GM23338 (cell line): ENCODE data around the gene TMEM255B. TPM values are rescaled to one million over a fixed set of nuclear protein-coding genes. Genes with fewer than 3 reads are reported as not detected.

Experiments used
- ATAC-seq: fragments of 200-7000 bp; cut with Tn5 transposase; 3 replicates; pipeline ENCODE4 v1.9.1; 2020
- DNase-seq: peaks from one replicate; pipeline ENCODE4 v3.0.0-alpha.2; 2015; ENCODE audit warnings: low spot score
- H2AFZ ChIP-seq: fragments of 200-600 bp; sonication (generic); 2 replicates; pipeline ENCODE4 v1.8.0; 2016; ENCODE audit warnings: antibody characterized with exemption, mild to moderate bottlenecking, moderate library complexity
- H3F3A ChIP-seq: fragments of 200-600 bp; sonication (generic); replicated peaks from 2 replicates; pipeline ENCODE4 v1.8.0; 2017; ENCODE audit warnings: antibody characterized with exemption, mixed run types, low read depth
- H3K27ac ChIP-seq: fragments of 200-600 bp; sonication (generic); 2 replicates; pipeline ENCODE4 v1.6.1; 2016; ENCODE audit warnings: low read depth
- H3K27me3 ChIP-seq: fragments of 200-600 bp; sonication (generic); 2 replicates; pipeline ENCODE4 v1.8.0; 2016; ENCODE audit warnings: mild to moderate bottlenecking, mixed run types, moderate library complexity; ENCODE audit not compliant: insufficient read depth
- H3K36me3 ChIP-seq: fragments of 200-600 bp; sonication (generic); 2 replicates; pipeline ENCODE4 v1.8.0; 2016; ENCODE audit warnings: mild to moderate bottlenecking; ENCODE audit not compliant: insufficient read depth
- H3K4me1 ChIP-seq: fragments of 200-600 bp; sonication (generic); 2 replicates; pipeline ENCODE4 v1.8.0; 2016; ENCODE audit warnings: mild to moderate bottlenecking, moderate library complexity; ENCODE audit not compliant: insufficient read depth
- H3K4me2 ChIP-seq: fragments of 200-600 bp; sonication (generic); 2 replicates; pipeline ENCODE4 v1.7.1; 2017; ENCODE audit warnings: mixed run types
- H3K4me3 ChIP-seq: fragments of 200-600 bp; sonication (generic); 2 replicates; pipeline ENCODE4 v1.6.1; 2016; ENCODE audit warnings: mixed run types
- H3K79me2 ChIP-seq: fragments of 200-600 bp; sonication (generic); replicated peaks from 2 replicates; pipeline ENCODE4 v1.8.0; 2017; ENCODE audit warnings: mild to moderate bottlenecking; ENCODE audit not compliant: insufficient read depth
- H3K9me2 ChIP-seq: fragments of 200-600 bp; sonication (generic); 2 replicates; pipeline ENCODE4 v1.8.0; 2017; ENCODE audit not compliant: insufficient read depth
- H4K20me1 ChIP-seq: fragments of 200-600 bp; sonication (generic); replicated peaks from 2 replicates; pipeline ENCODE4 v1.8.0; 2017; ENCODE audit warnings: mild to moderate bottlenecking; ENCODE audit not compliant: insufficient read depth
- H3K27ac Mint-ChIP-seq: 2 replicates; pipeline ENCODE4 v1.8.0; 2020; ENCODE audit warnings: inconsistent platforms, mild to moderate bottlenecking, moderate library complexity, mixed read lengths
- H3K27me3 Mint-ChIP-seq: 3 replicates; pipeline ENCODE4 v1.8.0; 2022; ENCODE audit warnings: low read depth, mild to moderate bottlenecking, moderate library complexity, mixed read lengths, inconsistent platforms; ENCODE audit not compliant: insufficient read depth, poor library complexity
- H3K36me3 Mint-ChIP-seq: 3 replicates; pipeline ENCODE4 v1.8.0; 2021; ENCODE audit warnings: low read depth, mild to moderate bottlenecking, inconsistent platforms, moderate library complexity, mixed read lengths
- H3K4me1 Mint-ChIP-seq: 3 replicates; pipeline ENCODE4 v1.8.0; 2020; ENCODE audit warnings: mild to moderate bottlenecking, inconsistent platforms, mixed read lengths
- H3K4me3 Mint-ChIP-seq: 3 replicates; pipeline ENCODE4 v1.8.0; 2021; ENCODE audit warnings: moderate library complexity, mild to moderate bottlenecking, inconsistent platforms, mixed read lengths
- H3K9me3 Mint-ChIP-seq: 3 replicates; pipeline ENCODE4 v1.8.0; 2020; ENCODE audit warnings: moderate library complexity, mild to moderate bottlenecking, inconsistent platforms, mixed read lengths
- CREB1 ChIP-seq: fragments of 250-450 bp; sonication (Bioruptor Pico); IDR thresholded peaks from 2 replicates; pipeline ENCODE4 v1.5.0; 2020; ENCODE audit warnings: low read depth, mild to moderate bottlenecking, moderate library complexity
- CTCF ChIP-seq, 2 experiments: fragments of 200-600 bp in 1 of 2; sonication (generic) in 1 of 2; conservative IDR thresholded peaks; 2 replicates each; pipeline versions ENCODE4 v1.5.1 to v1.6.1; 2016 to 2017; ENCODE audit warnings: antibody characterized with exemption in 2 of 2, low read depth in 2 of 2, mild to moderate bottlenecking in 2 of 2, moderate library complexity in 1 of 2
- ETS1 ChIP-seq: IDR thresholded peaks from 2 replicates; pipeline ENCODE4 v1.6.1; 2016; ENCODE audit warnings: antibody characterized with exemption
- EZH2 ChIP-seq: fragments of 200-600 bp; sonication (generic); IDR thresholded peaks from one replicate; pipeline ENCODE4 v1.8.0; 2017; ENCODE audit warnings: antibody characterized with exemption, mild to moderate bottlenecking, low read depth; ENCODE audit not compliant: unreplicated experiment
- EZH2phosphoT487 ChIP-seq: fragments of 200-600 bp; sonication (generic); IDR thresholded peaks from one replicate; pipeline ENCODE4 v1.8.1; 2018; ENCODE audit warnings: antibody characterized with exemption; ENCODE audit not compliant: unreplicated experiment
- JUNB ChIP-seq: IDR thresholded peaks from one replicate; pipeline ENCODE4 v1.6.1; 2016; ENCODE audit warnings: antibody characterized with exemption; ENCODE audit not compliant: unreplicated experiment
- NANOG ChIP-seq: IDR thresholded peaks from 2 replicates; pipeline ENCODE4 v1.6.1; 2016; ENCODE audit warnings: antibody characterized with exemption, borderline replicate concordance
- POLR2AphosphoS5 ChIP-seq: IDR thresholded peaks from 2 replicates; pipeline ENCODE4 v1.6.1; 2016; ENCODE audit warnings: antibody characterized with exemption, low read depth
- STAT1 ChIP-seq: IDR thresholded peaks from one replicate; pipeline ENCODE4 v1.6.1; 2016; ENCODE audit warnings: antibody characterized with exemption; ENCODE audit not compliant: unreplicated experiment
- ZNF114 ChIP-seq: fragments of 250-450 bp; sonication (Bioruptor Pico); IDR thresholded peaks from 2 replicates; pipeline ENCODE4 v1.5.0; 2020; ENCODE audit warnings: mild to moderate bottlenecking, moderate library complexity
- ZNF331 ChIP-seq: fragments of 250-450 bp; sonication (Bioruptor Pico); IDR thresholded peaks from 2 replicates; pipeline ENCODE4 v1.5.0; 2020; ENCODE audit warnings: low read depth, mild to moderate bottlenecking, moderate library complexity
- polyA plus RNA-seq: library from polyadenylated mRNA; unstranded; fragments of >200 nt; fragmentation: Nextera tagmentation; extraction: Ambion mirVana; gene quantifications from 2 replicates; pipeline ENCODE4 v1.2.1, GENCODE V29; 2016
- total RNA-seq: library from RNA; depleted of rRNA; stranded (reverse); fragments of >200 nt; shearing (Covaris generic); gene quantifications from 2 replicates; pipeline ENCODE4 v1.2.3, GENCODE V29; 2014
- TF ChIP-seq, protein P1 (sequence below): fragments of 250-450 bp; sonication (Bioruptor Pico); IDR thresholded peaks from 2 replicates; pipeline ENCODE4 v1.5.0; 2020; ENCODE audit warnings: mild to moderate bottlenecking, moderate library complexity
- TF ChIP-seq, protein P2 (sequence below): IDR thresholded peaks from one replicate; pipeline ENCODE4 v1.6.1; 2018; ENCODE audit warnings: antibody characterized with exemption; ENCODE audit not compliant: unreplicated experiment

The TMEM255B gene
- total and polyA plus RNA-seq, 2 experiments from 2014 or later = 0.69 to 4.4 TPM

GRCh38 chr13:113809934-113810333 lies 50.9 kb downstream of the TMEM255B start:
- Mint-ChIP-seq H3K4me1 (no peaks in the 10 kb centered on the region; the same call in 2 of the 3 replicates), H3K9me3 (peaks cover 18% of the 10 kb centered on the region), H3K4me3 (no peak overlapping the region), H3K27ac (no peak overlapping the region), H3K36me3 (peaks cover 9% of the 10 kb centered on the region; the same call in 2 of the 3 replicates), H3K27me3 (peaks cover 7% of the 10 kb centered on the region)
- Histone ChIP-seq H3K36me3 (no peaks in the 10 kb centered on the region), H3K4me1 (no peaks in the 10 kb centered on the region), H3K27ac (no peak overlapping the region), H3F3A (no peaks in the 10 kb centered on the region), H3K9me2 (no peaks in the 10 kb centered on the region), H2AFZ (no peak overlapping the region), H3K79me2 (no peaks in the 10 kb centered on the region), H3K27me3 (no peaks in the 10 kb centered on the region), H3K4me2 (no peak overlapping the region), H4K20me1 (no peaks in the 10 kb centered on the region), H3K4me3 (no peak overlapping the region)
- TF ChIP-seq CREB1 (CRISPR knock-in tag) (no peak), ZNF114 (CRISPR knock-in tag) (no peak), NANOG (no peak), POLR2AphosphoS5 (no peak), ZNF331 (CRISPR knock-in tag) (no peak), STAT1 (no peak), ETS1 (no peak), EZH2phosphoT487 (no peak), JUNB (no peak), EZH2 (no peak), CTCF (conservative IDR thresholded peaks at IDR 0.05; ENCODE audit: low read depth in 2 of 2) (no peak)
- TF ChIP-seq, protein P1, sequence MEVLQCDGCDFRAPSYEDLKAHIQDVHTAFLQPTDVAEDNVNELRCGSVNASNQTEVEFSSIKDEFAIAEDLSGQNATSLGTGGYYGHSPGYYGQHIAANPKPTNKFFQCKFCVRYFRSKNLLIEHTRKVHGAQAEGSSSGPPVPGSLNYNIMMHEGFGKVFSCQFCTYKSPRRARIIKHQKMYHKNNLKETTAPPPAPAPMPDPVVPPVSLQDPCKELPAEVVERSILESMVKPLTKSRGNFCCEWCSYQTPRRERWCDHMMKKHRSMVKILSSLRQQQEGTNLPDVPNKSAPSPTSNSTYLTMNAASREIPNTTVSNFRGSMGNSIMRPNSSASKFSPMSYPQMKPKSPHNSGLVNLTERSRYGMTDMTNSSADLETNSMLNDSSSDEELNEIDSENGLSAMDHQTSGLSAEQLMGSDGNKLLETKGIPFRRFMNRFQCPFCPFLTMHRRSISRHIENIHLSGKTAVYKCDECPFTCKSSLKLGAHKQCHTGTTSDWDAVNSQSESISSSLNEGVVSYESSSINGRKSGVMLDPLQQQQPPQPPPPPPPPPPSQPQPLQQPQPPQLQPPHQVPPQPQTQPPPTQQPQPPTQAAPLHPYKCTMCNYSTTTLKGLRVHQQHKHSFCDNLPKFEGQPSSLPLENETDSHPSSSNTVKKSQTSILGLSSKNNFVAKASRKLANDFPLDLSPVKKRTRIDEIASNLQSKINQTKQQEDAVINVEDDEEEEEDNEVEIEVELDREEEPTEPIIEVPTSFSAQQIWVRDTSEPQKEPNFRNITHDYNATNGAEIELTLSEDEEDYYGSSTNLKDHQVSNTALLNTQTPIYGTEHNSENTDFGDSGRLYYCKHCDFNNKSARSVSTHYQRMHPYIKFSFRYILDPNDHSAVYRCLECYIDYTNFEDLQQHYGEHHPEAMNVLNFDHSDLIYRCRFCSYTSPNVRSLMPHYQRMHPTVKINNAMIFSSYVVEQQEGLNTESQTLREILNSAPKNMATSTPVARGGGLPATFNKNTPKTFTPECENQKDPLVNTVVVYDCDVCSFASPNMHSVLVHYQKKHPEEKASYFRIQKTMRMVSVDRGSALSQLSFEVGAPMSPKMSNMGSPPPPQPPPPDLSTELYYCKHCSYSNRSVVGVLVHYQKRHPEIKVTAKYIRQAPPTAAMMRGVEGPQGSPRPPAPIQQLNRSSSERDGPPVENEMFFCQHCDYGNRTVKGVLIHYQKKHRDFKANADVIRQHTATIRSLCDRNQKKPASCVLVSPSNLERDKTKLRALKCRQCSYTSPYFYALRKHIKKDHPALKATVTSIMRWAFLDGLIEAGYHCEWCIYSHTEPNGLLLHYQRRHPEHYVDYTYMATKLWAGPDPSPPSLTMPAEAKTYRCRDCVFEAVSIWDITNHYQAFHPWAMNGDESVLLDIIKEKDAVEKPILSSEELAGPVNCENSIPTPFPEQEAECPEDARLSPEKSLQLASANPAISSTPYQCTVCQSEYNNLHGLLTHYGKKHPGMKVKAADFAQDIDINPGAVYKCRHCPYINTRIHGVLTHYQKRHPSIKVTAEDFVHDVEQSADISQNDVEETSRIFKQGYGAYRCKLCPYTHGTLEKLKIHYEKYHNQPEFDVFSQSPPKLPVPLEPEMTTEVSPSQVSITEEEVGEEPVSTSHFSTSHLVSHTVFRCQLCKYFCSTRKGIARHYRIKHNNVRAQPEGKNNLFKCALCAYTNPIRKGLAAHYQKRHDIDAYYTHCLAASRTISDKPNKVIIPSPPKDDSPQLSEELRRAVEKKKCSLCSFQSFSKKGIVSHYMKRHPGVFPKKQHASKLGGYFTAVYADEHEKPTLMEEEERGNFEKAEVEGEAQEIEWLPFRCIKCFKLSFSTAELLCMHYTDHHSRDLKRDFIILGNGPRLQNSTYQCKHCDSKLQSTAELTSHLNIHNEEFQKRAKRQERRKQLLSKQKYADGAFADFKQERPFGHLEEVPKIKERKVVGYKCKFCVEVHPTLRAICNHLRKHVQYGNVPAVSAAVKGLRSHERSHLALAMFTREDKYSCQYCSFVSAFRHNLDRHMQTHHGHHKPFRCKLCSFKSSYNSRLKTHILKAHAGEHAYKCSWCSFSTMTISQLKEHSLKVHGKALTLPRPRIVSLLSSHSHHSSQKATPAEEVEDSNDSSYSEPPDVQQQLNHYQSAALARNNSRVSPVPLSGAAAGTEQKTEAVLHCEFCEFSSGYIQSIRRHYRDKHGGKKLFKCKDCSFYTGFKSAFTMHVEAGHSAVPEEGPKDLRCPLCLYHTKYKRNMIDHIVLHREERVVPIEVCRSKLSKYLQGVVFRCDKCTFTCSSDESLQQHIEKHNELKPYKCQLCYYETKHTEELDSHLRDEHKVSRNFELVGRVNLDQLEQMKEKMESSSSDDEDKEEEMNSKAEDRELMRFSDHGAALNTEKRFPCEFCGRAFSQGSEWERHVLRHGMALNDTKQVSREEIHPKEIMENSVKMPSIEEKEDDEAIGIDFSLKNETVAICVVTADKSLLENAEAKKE = no peak
- TF ChIP-seq, protein P2, sequence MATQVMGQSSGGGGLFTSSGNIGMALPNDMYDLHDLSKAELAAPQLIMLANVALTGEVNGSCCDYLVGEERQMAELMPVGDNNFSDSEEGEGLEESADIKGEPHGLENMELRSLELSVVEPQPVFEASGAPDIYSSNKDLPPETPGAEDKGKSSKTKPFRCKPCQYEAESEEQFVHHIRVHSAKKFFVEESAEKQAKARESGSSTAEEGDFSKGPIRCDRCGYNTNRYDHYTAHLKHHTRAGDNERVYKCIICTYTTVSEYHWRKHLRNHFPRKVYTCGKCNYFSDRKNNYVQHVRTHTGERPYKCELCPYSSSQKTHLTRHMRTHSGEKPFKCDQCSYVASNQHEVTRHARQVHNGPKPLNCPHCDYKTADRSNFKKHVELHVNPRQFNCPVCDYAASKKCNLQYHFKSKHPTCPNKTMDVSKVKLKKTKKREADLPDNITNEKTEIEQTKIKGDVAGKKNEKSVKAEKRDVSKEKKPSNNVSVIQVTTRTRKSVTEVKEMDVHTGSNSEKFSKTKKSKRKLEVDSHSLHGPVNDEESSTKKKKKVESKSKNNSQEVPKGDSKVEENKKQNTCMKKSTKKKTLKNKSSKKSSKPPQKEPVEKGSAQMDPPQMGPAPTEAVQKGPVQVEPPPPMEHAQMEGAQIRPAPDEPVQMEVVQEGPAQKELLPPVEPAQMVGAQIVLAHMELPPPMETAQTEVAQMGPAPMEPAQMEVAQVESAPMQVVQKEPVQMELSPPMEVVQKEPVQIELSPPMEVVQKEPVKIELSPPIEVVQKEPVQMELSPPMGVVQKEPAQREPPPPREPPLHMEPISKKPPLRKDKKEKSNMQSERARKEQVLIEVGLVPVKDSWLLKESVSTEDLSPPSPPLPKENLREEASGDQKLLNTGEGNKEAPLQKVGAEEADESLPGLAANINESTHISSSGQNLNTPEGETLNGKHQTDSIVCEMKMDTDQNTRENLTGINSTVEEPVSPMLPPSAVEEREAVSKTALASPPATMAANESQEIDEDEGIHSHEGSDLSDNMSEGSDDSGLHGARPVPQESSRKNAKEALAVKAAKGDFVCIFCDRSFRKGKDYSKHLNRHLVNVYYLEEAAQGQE = no peak
- ATAC-seq (no peak), DNase-seq (no peak)
